GM23338 (cell line): Measurements from ENCODE around the gene RNF141. TPM values are rescaled to one million over a fixed set of nuclear protein-coding genes. Genes with fewer than 3 reads are reported as not detected.

Source experiments
- ATAC-seq: fragments of 200-7000 bp; cut with Tn5 transposase; 3 replicates; pipeline ENCODE4 v1.9.1; 2020
- DNase-seq: peaks from one replicate; pipeline ENCODE4 v3.0.0-alpha.2; 2015; ENCODE audit warnings: low spot score
- H2AFZ ChIP-seq: fragments of 200-600 bp; sonication (generic); 2 replicates; pipeline ENCODE4 v1.8.0; 2016; ENCODE audit warnings: antibody characterized with exemption, mild to moderate bottlenecking, moderate library complexity
- H3F3A ChIP-seq: fragments of 200-600 bp; sonication (generic); replicated peaks from 2 replicates; pipeline ENCODE4 v1.8.0; 2017; ENCODE audit warnings: antibody characterized with exemption, mixed run types, low read depth
- H3K27ac ChIP-seq: fragments of 200-600 bp; sonication (generic); 2 replicates; pipeline ENCODE4 v1.6.1; 2016; ENCODE audit warnings: low read depth
- H3K27me3 ChIP-seq: fragments of 200-600 bp; sonication (generic); 2 replicates; pipeline ENCODE4 v1.8.0; 2016; ENCODE audit warnings: mild to moderate bottlenecking, mixed run types, moderate library complexity; ENCODE audit not compliant: insufficient read depth
- H3K36me3 ChIP-seq: fragments of 200-600 bp; sonication (generic); 2 replicates; pipeline ENCODE4 v1.8.0; 2016; ENCODE audit warnings: mild to moderate bottlenecking; ENCODE audit not compliant: insufficient read depth
- H3K4me1 ChIP-seq: fragments of 200-600 bp; sonication (generic); 2 replicates; pipeline ENCODE4 v1.8.0; 2016; ENCODE audit warnings: mild to moderate bottlenecking, moderate library complexity; ENCODE audit not compliant: insufficient read depth
- H3K4me2 ChIP-seq: fragments of 200-600 bp; sonication (generic); 2 replicates; pipeline ENCODE4 v1.7.1; 2017; ENCODE audit warnings: mixed run types
- H3K4me3 ChIP-seq: fragments of 200-600 bp; sonication (generic); 2 replicates; pipeline ENCODE4 v1.6.1; 2016; ENCODE audit warnings: mixed run types
- H3K79me2 ChIP-seq: fragments of 200-600 bp; sonication (generic); replicated peaks from 2 replicates; pipeline ENCODE4 v1.8.0; 2017; ENCODE audit warnings: mild to moderate bottlenecking; ENCODE audit not compliant: insufficient read depth
- H3K9me2 ChIP-seq: fragments of 200-600 bp; sonication (generic); 2 replicates; pipeline ENCODE4 v1.8.0; 2017; ENCODE audit not compliant: insufficient read depth
- H4K20me1 ChIP-seq: fragments of 200-600 bp; sonication (generic); replicated peaks from 2 replicates; pipeline ENCODE4 v1.8.0; 2017; ENCODE audit warnings: mild to moderate bottlenecking; ENCODE audit not compliant: insufficient read depth
- H3K27ac Mint-ChIP-seq: 2 replicates; pipeline ENCODE4 v1.8.0; 2020; ENCODE audit warnings: inconsistent platforms, mild to moderate bottlenecking, moderate library complexity, mixed read lengths
- H3K27me3 Mint-ChIP-seq: 3 replicates; pipeline ENCODE4 v1.8.0; 2022; ENCODE audit warnings: low read depth, mild to moderate bottlenecking, moderate library complexity, mixed read lengths, inconsistent platforms; ENCODE audit not compliant: insufficient read depth, poor library complexity
- H3K36me3 Mint-ChIP-seq: 3 replicates; pipeline ENCODE4 v1.8.0; 2021; ENCODE audit warnings: low read depth, mild to moderate bottlenecking, inconsistent platforms, moderate library complexity, mixed read lengths
- H3K4me1 Mint-ChIP-seq: 3 replicates; pipeline ENCODE4 v1.8.0; 2020; ENCODE audit warnings: mild to moderate bottlenecking, inconsistent platforms, mixed read lengths
- H3K4me3 Mint-ChIP-seq: 3 replicates; pipeline ENCODE4 v1.8.0; 2021; ENCODE audit warnings: moderate library complexity, mild to moderate bottlenecking, inconsistent platforms, mixed read lengths
- H3K9me3 Mint-ChIP-seq: 3 replicates; pipeline ENCODE4 v1.8.0; 2020; ENCODE audit warnings: moderate library complexity, mild to moderate bottlenecking, inconsistent platforms, mixed read lengths
- CTCF ChIP-seq, 2 experiments: fragments of 200-600 bp in 1 of 2; sonication (generic) in 1 of 2; conservative IDR thresholded peaks; 2 replicates each; pipeline versions ENCODE4 v1.5.1 to v1.6.1; 2016 to 2017; ENCODE audit warnings: antibody characterized with exemption in 2 of 2, low read depth in 2 of 2, mild to moderate bottlenecking in 2 of 2, moderate library complexity in 1 of 2
- ETS1 ChIP-seq: IDR thresholded peaks from 2 replicates; pipeline ENCODE4 v1.6.1; 2016; ENCODE audit warnings: antibody characterized with exemption
- EZH2phosphoT487 ChIP-seq: fragments of 200-600 bp; sonication (generic); IDR thresholded peaks from one replicate; pipeline ENCODE4 v1.8.1; 2018; ENCODE audit warnings: antibody characterized with exemption; ENCODE audit not compliant: unreplicated experiment
- JUNB ChIP-seq: IDR thresholded peaks from one replicate; pipeline ENCODE4 v1.6.1; 2016; ENCODE audit warnings: antibody characterized with exemption; ENCODE audit not compliant: unreplicated experiment
- NANOG ChIP-seq: IDR thresholded peaks from 2 replicates; pipeline ENCODE4 v1.6.1; 2016; ENCODE audit warnings: antibody characterized with exemption, borderline replicate concordance
- POLR2AphosphoS5 ChIP-seq: IDR thresholded peaks from 2 replicates; pipeline ENCODE4 v1.6.1; 2016; ENCODE audit warnings: antibody characterized with exemption, low read depth
- REST ChIP-seq: IDR thresholded peaks from one replicate; pipeline ENCODE4 v1.6.1; 2018; ENCODE audit warnings: antibody characterized with exemption; ENCODE audit not compliant: unreplicated experiment
- STAT1 ChIP-seq: IDR thresholded peaks from one replicate; pipeline ENCODE4 v1.6.1; 2016; ENCODE audit warnings: antibody characterized with exemption; ENCODE audit not compliant: unreplicated experiment
- ZNF114 ChIP-seq: fragments of 250-450 bp; sonication (Bioruptor Pico); IDR thresholded peaks from 2 replicates; pipeline ENCODE4 v1.5.0; 2020; ENCODE audit warnings: mild to moderate bottlenecking, moderate library complexity
- polyA plus RNA-seq: library from polyadenylated mRNA; unstranded; fragments of >200 nt; fragmentation: Nextera tagmentation; extraction: Ambion mirVana; gene quantifications from 2 replicates; pipeline ENCODE4 v1.2.1, GENCODE V29; 2016
- total RNA-seq: library from RNA; depleted of rRNA; stranded (reverse); fragments of >200 nt; shearing (Covaris generic); gene quantifications from 2 replicates; pipeline ENCODE4 v1.2.3, GENCODE V29; 2014

RNF141 gene
- total and polyA plus RNA-seq, 2 experiments from 2014 or later, result 11.4 to 26.9 TPM

GRCh38 chr11:10476342-10476741 is 64.6 kb downstream of the RNF141 start:
- Histone ChIP-seq H3K27ac (no peak overlapping the region), H2AFZ (no peak overlapping the region), H3K4me3 (no peak overlapping the region), H3K9me2 (no peaks in the 10 kb centered on the region), H3F3A (no peaks in the 10 kb centered on the region), H3K79me2 (no peaks in the 10 kb centered on the region), H4K20me1 (no peaks in the 10 kb centered on the region), H3K36me3 (no peaks in the 10 kb centered on the region), H3K27me3 (no peaks in the 10 kb centered on the region), H3K4me2 (no peak overlapping the region), H3K4me1 (no peaks in the 10 kb centered on the region)
- H3K4me1 Mint-ChIP-seq, result peaks cover 14% of the 10 kb centered on the region; the same call in 2 of the 3 replicates
- no peak overlapping the region for H3K4me3 Mint-ChIP-seq
- DNase-seq (no peak), ATAC-seq (no peak)
- H3K27me3 Mint-ChIP-seq, result peaks cover 2% of the 10 kb centered on the region
- no peaks in the 10 kb centered on the region for H3K36me3 Mint-ChIP-seq
- H3K27ac Mint-ChIP-seq, result no peak overlapping the region
- TF ChIP-seq POLR2AphosphoS5 (no peak), CTCF (conservative IDR thresholded peaks at IDR 0.05; ENCODE audit: low read depth in 2 of 2) (no peak), JUNB (no peak), ZNF114 (CRISPR knock-in tag) (no peak), STAT1 (no peak), NANOG (no peak)
- no peaks in the 10 kb centered on the region for H3K9me3 Mint-ChIP-seq

GRCh38 chr11:10474551-10474950 is 66.4 kb downstream of the RNF141 start:
- no peaks in the 10 kb centered on the region for H3K27me3 ChIP-seq
- TF ChIP-seq REST (no peak), ETS1 (no peak), EZH2phosphoT487 (no peak), NANOG (no peak), ZNF114 (CRISPR knock-in tag) (no peak), STAT1 (no peak)
- H3F3A ChIP-seq, result no peaks in the 10 kb centered on the region

More at GRCh38 chr11:10474551-10474950, 66.4 kb downstream of the RNF141 start:
- Histone ChIP-seq H3K4me3 (no peak overlapping the region), H2AFZ (no peak overlapping the region), H3K27ac (no peak overlapping the region), H3K9me2 (0 out of 2 replicates have a peak, but pooled peaks cover 3% of the 10 kb centered on the region), H3K4me1 (no peaks in the 10 kb centered on the region), H3K4me2 (no peak overlapping the region), H3K79me2 (no peaks in the 10 kb centered on the region), H4K20me1 (no peaks in the 10 kb centered on the region), H3K36me3 (no peaks in the 10 kb centered on the region)
- Mint-ChIP-seq H3K27ac (no peak overlapping the region), H3K36me3 (no peaks in the 10 kb centered on the region), H3K27me3 (peaks cover 2% of the 10 kb centered on the region), H3K4me3 (no peak overlapping the region), H3K4me1 (peaks cover 14% of the 10 kb centered on the region; the same call in 2 of the 3 replicates), H3K9me3 (peaks cover 6% of the 10 kb centered on the region; the same call in 2 of the 3 replicates)
- DNase-seq, result no peak
- no peak for ATAC-seq
